GM10248 (cell line): ENCODE measurements around the gene NCAPG2.
"Not testable (repeated sequence)": the region's sequence is repeated elsewhere in the genome, so short reads cannot be mapped to it uniquely, and the experiment has no call there.

ENCODE experiments used
- CTCF ChIA-PET: fragments of 300-600 bp; sonication (Branson Sonifier 250); formaldehyde crosslinking; extraction: SDS; loops from one replicate; lab custom pipeline; 2021; ENCODE audit warnings: antibody characterized with exemption; lab: Yijun Ruan, JAX
- POLR2A ChIA-PET: fragments of 350-650 bp; sonication (Branson Sonifier 250); formaldehyde crosslinking; extraction: SDS; loops from one replicate; lab custom pipeline; 2020; ENCODE audit warnings: antibody characterized with exemption; lab: Yijun Ruan, JAX
- DNase-seq: peaks from one replicate; pipeline ENCODE4 v3.0.0; 2012; ENCODE audit errors: extremely low spot score
- CTCF ChIP-seq: IDR thresholded peaks from 2 replicates; pipeline ENCODE4 v1.5.1; 2012; ENCODE audit warnings: mild to moderate bottlenecking, low read depth; ENCODE audit errors: extremely low read depth, missing control alignments, control extremely low read depth

NCAPG2 gene

GRCh38 chr7:158706273-158706704, 1.7 kb upstream of the NCAPG2 start:
- no peak for DNase-seq
- ChIA-PET CTCF (interaction anchor here (1.1 to 2.4 kb wide), 2 partner anchors 24 to 270 kb away, joined by 3 to 8 read pairs; no protein-coding TSS in a partner anchor), POLR2A (no interaction called here)
- no peak for TF ChIP-seq CTCF

- no peak for DNase-seq
- CTCF ChIA-PET = interaction anchor here (0.7 to 2.4 kb wide), 7 partner anchors 10 to 271 kb away, joined by 3 to 8 read pairs (median 3); no protein-coding TSS in a partner anchor
- POLR2A ChIA-PET = no interaction called here
- no peak for TF ChIP-seq CTCF
Measured at GRCh38 chr7:158705234-158705850, 738 bp upstream of the NCAPG2 start.

- DNase-seq, POLR2A ChIA-PET: not testable (repeated sequence)
- CTCF ChIA-PET = interaction anchor here (0.9 to 1.5 kb wide), 4 partner anchors 9 to 273 kb away, joined by 3 to 7 read pairs (median 4); no protein-coding TSS in a partner anchor
Measured at GRCh38 chr7:158703679-158704523, 703 bp downstream of the NCAPG2 start.

GRCh38 chr7:158702944-158703343, 1.7 kb downstream of the NCAPG2 start:
- POLR2A ChIA-PET = no interaction called here
- no peak for TF ChIP-seq CTCF
- no peak for DNase-seq
- CTCF ChIA-PET = no interaction called here

- ChIA-PET CTCF (interaction anchor here (1.0 kb wide), 1 partner anchor 274 kb away, joined by 3 read pairs; no protein-coding TSS in a partner anchor), POLR2A (interaction anchor here (0.6 kb wide), 1 partner anchor 20 kb away, joined by 4 read pairs; no protein-coding TSS in a partner anchor)
- no peak for DNase-seq
- no peak for TF ChIP-seq CTCF
Measured at GRCh38 chr7:158702196-158702595, 2.4 kb downstream of the NCAPG2 start.

- no peak for DNase-seq
- CTCF ChIA-PET = interaction anchor here (1.0 to 7.5 kb wide), 2 partner anchors 10 to 277 kb away, joined by 3 to 124 read pairs; no protein-coding TSS in a partner anchor
- POLR2A ChIA-PET = no interaction called here
- TF ChIP-seq CTCF = no peak
Measured at GRCh38 chr7:158700008-158700407, 4.6 kb downstream of the NCAPG2 start.

GRCh38 chr7:158699341-158699740, 5.3 kb downstream of the NCAPG2 start:
- ChIA-PET CTCF (interaction anchor here (1.0 to 7.5 kb wide), 3 partner anchors 9 to 278 kb away, joined by 3 to 124 read pairs (median 8); no protein-coding TSS in a partner anchor), POLR2A (no interaction called here)
- no peak for TF ChIP-seq CTCF
- DNase-seq = no peak
